NCI-H345 treated with DMSO at 0.1 percent for 48 hours (cell line): ENCODE data around the gene MAF.
A peak's percentile ranks its signal among the peaks of the same experiment; 100 is the strongest.

Experiments
- DNase-seq: peaks from one replicate; lab custom pipeline; 2025; ENCODE audit not compliant: unreplicated experiment; lab: John Stamatoyannopoulos, UW

Gene MAF

DNA sequence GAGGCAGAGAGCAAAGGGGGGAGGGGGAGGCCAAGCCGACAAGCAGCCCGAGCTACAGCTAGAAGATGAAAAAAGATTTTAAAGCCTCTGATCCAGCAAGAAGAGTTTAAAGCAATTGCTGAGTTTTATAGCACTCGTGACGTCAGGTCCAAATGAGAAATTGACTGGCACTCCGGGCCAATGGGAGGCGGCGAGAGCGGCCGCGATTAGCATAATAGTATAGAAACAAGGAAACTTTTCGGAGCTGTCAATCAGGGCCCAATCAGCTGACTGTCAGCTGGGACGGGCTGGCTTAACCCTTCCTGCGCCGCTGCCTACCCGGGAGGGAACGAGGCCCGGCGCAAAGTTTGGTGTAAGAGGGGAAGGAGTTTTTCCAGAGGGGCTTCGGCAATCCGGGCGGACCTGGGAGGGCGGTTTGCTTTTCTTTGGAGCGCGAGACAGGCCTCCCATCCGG is at the start of gene MAF:
TSS of gene MAF (minus strand) at position 100 of the 454 bp plus-strand sequence. CDS start 835 bp downstream, outside the sequence.
- DNase-seq: peak; percentile 85

DNA sequence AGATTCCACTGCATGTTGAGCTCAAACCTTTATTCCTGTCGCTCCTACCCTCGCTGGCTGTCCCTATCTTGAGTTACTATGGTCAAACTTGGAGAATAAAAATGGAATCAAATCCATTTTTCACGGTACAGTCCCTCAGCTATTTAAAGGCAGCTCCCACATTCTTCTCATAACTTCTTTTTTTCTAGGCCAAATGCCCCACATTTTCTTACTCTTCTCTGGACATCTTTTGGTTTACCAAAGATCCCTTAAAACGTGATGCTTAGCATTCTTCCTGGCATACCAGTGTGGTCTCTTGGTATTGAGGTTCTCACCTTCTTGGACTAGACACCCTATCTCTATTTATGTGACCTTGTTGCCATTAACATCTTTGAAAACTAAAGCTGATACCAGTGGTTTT is 48.3 kb upstream of the MAF start:
- DNase-seq: no peak

DNA sequence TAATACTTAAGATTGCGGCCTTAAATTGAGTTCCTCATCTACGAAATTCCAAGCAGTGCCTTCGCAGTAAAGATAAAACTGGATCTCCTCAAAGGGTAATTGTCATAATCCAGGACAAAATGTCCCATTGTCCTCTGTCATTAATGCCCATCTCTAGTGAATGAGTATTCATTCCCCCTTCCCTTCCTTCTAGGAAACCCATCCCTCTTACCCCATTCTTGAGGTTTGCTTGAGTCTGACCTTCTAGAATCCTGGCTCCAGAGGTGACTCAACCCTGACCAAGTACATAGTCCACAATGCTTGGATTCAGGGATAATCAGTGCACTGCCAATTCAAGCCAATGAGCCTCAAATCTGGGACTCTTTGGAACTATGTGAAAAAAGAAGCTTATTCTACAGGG is 47.0 kb upstream of the MAF start:
- DNase-seq: no peak

DNA sequence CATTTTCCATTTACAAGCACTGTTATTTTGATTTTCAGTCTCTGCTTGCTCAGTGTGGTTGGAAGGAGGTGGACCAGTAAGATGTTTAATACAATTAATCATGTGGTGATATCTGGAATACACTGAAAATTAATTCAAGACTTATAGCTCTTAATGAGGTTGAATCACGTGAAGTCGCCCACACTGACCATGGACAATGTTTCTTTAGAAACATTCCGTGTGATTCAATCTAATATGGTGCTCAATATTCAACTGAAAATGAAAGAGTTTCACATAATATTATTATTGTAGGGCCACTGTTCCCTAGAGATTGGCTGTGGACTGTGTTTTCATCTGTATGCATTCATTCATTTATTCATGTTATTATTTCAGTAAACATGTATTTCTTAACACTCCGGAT is 45.2 kb upstream of the MAF start:
- DNase-seq: no peak

DNA sequence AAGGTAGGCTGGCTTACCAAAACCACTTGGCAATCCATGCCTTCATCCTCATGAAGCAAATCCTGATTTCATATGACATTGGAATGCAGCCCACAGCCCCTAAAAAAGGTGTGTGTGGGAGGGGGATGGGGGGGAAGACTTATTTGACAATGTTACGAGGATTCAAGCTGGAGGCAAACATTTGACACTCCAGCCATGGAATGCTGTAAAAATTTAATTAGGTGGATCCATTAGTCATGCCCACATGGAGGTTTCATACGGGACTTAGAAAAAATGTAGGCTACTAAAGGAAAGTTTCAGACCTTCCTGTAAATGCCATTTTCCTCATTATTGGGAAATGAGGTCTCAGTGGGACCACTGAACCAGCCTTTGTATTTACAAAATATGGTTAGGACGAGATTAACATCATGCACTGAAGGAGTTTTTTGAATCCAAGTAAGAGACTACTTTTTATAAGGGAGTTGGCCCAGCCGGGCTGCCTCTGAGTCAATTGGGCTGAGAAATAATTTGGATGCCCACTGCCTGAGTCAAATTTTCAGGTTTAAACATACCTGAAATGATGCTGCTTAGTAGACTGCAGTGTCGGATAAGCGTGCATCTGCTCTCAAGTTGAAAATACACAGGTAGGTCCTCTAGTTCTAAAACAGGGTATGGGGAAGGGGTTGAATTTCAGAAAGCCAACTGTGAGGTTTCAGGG is 44.6 kb upstream of the MAF start:
- no peak for DNase-seq

DNA sequence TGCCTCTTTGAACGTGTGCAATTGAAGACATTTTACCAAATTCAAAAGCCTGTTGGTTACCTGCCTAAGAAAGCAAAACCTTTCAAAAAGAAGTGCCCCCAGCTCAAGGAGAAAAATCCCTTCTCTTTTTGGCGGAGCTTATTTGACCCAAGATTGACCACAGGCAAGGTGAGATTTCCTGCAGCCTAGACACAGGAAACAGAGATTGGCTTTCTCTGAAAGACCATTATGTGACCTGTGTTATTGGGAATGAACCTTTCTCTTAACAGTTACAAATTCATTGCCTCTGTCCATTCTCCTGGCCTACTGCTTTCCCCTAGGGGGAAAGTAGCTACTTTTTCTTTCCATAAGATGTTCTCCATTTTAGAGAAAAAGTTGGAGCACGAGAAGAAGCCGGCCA is 42.1 kb upstream of the MAF start:
- no peak for DNase-seq

DNA sequence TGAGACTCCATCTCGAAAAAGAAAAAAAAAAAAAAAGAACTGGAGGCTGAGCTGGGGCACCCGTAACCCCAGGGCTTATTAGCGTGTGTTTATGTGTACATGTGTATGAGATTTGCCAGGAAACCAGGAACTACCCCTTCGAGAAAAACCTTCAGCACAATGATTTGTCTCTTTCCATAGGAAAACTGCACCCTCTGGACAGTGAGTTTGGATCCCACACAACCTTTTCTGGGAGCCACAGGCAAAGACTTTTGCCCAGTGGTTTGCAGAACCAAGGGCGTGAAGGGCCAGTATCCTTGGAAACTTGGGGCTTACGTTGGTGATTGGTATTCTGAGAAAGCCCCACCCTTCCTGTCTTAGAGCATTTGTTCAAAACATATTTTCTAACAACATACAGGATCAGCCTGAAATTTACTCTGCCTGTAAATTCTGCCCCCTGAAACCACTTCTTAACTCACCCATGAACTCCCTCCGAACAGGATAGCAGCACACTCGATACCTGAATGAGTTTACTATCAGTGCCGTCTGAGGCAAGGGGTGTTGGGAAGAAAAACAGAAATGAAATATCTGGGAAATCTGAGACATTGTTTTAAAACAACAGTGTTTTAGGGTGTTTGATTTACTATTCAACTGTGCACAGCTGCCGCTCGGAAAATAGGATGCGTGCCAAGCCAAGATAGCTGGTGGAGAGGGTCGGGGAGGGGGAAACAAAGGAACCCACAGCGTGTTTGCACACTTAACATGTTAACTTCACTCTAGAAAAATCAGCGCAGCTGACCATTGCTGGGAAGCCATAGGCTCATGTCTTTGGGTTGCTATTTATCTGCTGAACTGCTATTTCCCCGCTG is 40.2 kb upstream of the MAF start:
- peak; percentile 68 for DNase-seq

DNA sequence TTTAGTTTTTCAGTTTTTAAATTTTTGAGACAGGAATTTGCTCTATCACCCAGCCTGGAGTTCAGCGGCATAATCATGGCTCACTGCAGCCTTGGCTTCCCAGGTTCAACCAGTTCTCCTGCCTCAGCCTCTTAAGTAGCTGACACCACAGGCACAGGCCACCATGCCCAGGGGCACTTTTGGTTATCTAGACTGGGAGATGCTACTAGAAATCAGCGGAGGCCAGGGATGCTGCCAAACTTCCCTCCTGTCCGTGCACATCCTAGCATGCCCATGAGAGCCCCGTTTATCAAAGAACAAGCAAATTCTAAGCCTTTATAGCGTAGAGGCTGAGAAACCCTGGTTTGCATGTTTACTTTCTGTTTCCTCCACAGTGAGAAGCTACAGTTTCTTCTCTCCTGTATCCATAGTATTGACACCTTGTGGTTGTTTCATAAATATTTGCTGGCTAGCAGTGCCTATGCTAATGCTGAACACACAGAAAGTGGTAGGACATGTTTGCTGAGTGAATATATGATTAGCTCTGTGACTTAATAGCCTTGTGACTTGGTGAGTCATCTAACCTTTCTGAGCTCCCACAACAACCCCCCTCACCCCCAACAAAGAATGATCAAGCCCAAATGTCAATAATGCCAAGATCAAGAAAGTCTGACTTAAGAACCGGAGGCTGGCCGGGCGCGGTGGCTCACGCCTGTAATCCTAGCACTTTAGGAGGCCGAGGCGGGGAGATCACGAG is 39.2 kb upstream of the MAF start:
- DNase-seq: no peak

DNA sequence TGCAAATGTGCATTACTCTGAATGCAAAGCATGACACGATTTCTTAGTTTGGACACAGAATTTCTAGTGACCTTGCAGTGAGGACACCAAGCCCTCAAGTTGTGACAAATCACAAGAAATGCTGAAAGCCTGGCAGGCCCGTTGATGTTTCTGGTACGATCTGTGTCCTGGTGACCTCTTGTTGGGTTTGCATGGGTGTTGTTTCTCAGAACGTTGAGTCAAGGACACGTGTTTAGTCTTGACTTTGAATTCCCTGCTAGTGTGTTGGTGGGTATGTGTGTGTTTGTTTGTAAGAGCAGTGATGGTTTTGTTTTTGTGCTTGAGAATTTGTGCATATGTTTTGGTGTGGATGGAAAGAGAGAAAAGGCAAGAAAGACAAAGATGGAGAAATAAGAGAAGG is 37.8 kb upstream of the MAF start:
- no peak for DNase-seq

DNA sequence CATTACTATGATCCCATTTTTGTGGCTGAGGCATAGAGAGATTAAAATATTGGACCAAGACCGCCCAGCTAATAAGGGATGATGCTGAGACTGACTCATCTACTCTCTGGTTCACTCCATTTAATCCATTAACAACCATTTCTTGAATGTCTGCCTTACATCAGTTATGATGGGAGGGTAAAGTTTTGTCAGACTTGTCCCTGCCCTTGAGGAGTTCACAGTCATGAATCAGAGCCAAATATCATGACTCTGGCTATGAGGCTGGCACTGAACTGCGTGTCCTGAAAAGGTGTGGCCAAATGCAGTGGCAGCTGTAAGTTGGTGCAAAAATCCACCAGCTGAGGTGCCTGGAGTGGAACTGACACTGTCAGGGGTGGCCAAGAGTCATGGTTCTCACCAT is 35.0 kb upstream of the MAF start:
- DNase-seq: no peak

DNA sequence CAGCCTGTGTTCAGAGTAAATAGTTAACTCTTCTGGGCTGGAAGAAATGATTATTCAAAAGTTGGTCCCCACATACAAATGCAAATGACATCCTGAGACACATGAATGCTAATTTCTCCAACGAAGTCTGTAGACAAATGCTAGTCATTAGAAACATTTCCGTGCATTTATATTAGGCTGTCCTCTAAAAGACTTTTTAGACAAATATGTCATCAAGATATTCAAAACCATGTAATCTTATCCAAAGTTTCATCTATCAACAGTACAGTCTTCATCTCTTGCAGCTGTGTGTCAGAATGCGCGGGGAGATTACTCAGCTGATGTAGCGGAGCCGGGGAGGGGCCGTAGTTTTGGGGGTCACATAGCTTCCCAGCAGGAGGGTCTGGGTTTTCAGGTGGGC is 33.8 kb upstream of the MAF start:
- DNase-seq: no peak

DNA sequence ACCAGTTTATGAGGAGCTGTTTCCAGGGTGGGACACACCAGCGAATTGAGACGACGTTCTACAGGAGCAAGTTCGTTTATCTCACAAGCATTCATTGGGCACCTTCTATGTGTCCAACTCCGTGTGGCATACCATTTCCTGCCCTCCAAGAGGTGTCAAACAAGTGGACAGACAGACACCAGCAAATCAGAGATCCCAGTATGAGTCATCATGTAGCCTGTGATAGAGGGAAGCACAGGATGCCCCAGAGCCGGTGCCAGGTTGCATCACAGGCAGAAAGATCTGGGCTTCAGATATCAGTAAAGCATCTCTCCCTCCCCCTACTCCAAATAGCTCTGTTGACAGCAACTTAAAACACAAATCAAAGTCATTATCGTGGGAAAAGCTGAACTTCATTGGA is 31.8 kb upstream of the MAF start:
- DNase-seq: no peak

DNA sequence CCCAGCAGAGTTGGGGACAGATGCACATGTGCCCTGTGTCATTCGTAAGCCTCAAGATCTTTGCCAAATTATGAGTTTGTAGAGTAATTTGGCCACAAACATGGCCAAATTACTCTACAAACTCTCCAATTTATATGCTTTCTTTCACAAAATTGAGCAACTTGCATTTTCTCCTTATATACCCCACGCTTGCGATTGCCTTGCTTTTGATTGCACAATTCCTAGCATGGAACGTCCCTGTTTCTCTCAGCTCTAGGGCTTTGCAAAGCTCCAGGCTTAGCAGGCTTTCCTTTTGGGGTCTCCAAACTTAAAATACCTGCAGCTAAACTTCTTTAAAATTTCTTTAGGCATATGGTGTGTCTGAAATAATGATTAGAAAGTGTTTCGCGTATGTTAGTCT is 28.5 kb upstream of the MAF start:
- DNase-seq: no peak

DNA sequence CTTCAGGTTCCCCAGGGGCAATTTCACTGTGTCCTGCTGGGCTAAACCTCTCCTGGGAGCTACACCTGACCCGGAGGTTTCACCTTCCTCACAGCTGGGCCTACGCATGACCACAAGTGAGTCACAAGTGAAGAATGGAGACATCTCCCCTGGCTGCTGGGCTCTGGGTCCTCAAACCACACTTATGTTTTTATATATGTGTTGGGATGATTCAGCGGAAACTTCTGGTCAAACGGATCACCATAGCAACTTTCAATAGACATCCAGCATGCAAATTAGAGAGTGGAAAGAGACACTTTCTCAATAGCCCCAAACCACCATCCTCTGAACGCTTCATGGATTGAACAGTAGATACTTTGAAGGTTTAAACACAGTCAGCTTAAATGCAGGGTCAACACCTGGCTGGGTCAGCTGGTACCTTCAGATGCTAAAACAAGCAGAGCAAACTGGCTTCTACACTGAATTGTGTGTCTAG is 28.0 kb upstream of the MAF start:
- DNase-seq: no peak

DNA sequence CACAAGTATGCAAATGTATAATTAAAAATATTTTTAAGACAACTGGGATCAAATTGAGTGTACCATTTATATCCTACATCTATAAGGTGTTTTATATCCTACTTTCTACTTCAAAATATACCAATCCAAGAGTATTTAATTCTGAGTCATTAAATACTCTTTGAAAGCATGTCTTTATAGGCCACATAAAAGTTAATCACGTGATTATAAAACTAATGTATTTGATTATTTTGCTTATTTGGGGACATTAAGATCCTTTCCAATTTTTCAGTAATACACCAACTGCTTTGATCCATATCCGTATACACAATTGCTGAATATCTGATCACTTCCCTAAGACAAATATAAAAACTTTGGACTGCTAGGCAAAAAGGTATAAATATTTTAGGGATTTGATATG is 26.6 kb upstream of the MAF start:
- no peak for DNase-seq

DNA sequence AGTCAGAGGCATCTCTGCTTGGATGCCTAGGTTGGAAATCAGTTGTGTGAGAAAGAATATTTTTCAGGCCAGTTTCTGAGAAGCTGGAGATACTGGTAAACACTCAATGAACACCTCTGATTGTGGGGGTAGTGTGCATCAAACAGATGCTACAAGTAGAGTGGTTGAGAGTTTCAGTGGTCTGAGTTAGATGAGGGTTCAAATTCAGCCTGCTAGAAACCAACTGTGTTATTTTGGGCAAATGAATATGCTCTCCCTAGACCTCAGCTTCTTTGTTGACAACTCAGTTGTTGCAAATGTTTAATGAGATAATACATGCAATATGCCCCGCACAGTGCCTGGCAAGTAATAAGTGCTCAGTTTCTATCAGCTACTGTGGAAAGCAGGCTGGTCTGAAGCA is 25.2 kb upstream of the MAF start:
- DNase-seq: no peak

DNA sequence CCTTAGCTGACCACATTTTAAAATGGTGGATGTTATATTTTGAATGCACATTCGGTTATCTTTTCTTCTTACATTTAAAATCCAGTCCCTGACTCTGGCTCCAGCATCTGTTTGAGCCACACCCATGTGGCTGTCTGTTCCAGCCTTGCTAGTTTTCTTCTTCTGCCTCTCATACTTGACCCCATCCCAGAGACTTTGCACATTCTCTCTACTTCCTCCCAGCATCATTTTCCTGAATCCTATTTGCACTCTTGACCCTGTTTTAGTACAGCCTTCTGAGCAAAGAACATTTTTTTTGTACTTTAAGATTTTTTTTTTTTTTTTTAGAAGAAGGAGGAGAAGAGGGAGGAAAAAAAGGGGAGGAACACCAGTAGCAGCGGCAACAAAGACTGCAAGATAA is 23.3 kb upstream of the MAF start:
- no peak for DNase-seq

DNA sequence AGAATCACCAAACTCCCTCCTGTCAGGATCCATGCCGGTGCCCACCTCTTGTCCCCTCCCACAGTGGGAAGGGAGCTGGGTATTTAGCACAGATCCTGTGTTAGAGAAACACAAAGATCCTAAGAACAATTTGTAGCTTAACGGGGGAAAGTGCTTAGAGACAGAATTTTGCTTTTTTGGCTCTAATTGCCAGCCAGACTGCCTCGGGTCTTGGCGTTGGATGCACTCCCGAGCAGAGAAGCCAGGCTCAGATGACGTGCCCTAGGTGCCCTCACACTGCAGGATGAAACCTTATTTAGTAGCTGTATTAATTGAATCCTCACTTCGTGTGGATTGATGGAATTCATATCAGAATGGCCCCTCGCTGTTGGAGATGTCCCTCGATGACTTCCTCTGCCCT is 22.5 kb upstream of the MAF start:
- no peak for DNase-seq

DNA sequence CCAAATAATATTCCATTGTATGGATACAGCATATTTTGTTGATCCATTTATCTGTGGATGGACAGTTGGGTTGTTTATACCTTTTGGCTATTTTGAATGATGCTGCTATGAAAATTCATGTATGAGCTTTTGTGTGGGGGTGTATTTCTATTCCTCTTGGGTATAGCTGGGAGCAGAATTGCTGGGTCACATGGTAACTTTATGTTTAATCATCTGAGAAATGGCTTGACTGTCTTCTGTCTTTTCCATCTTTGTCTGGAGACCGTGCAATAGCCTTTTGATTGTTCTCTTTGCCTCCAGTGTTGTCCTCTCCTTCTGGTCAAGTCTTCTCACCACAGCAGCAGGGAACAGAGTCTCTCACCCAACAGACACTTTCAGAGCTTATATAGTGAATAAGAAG is 20.5 kb upstream of the MAF start:
- no peak for DNase-seq

DNA sequence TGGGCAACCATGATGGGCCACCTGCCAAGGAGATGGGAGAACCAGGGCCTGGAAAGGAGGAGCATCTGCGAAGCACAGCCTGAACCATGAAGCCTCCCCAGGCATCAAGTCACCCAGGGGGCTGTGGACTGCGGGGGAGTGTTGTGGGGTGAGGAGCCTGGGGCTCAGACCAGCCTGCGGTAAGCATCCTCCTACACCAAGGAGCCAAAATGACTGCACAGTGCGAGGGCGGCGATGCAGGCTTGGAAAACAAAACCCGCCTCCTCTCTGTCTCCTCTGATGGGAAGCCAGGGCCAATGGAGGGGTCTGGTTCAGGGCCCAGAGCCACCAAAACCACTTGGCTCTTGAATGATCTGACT is 18.1 kb upstream of the MAF start:
- no peak for DNase-seq

DNA sequence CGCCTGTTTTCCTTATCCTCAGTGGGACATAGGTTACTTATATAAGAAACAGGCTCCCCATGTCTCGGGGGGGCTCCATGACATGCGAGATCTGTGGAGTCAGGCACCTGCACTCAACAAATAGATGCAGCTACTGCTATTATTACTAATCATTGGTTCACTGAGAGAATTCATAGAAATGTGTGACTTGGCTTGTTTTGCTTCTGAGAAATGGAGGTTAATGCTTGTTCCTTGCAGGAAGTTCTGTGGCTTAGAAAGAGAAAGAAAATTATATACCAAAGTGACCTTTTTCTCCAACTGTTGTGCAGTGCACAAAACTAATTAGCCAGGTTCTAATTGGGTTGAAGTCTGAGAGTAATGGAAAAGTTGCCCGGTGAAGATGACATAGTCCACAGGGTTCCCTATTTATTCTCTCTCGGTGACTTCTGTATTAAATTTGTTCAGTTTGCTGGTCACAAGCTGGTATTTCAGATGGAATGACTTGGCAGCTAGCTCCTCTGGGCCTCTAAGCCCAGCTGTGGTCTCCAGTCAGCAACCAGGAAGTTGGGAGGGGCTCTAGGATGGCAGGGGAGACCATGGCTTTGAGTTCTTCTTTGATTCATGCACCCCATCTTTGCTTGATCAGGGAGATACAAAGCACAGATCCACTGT is 17.6 kb upstream of the MAF start:
- DNase-seq: no peak
